Right lung (tissue), 5 donors: ENCODE measurements around the gene CTNNA2. TPM values are rescaled to one million over a fixed set of nuclear protein-coding genes. Genes with fewer than 3 reads are reported as not detected.

Experiments
- DNase-seq, 2 donors: peaks; one replicate each; pipeline ENCODE4 v3.0.0-alpha.2; 2013
- polyA plus RNA-seq, 5 donors: library from polyadenylated mRNA; unstranded; fragments of 120-200 nt; gene quantifications; one replicate each; pipeline versions ENCODE4 v1.2.1 to v1.2.3, GENCODE V29; 2013; ENCODE audit warnings: inconsistent platforms in 1 of 5, low replicate concordance in 1 of 5; ENCODE audit not compliant: insufficient read length in 5 of 5, insufficient read depth in 1 of 5

The CTNNA2 gene
- polyA plus RNA-seq, 5 donors = 0.15 to 0.33 (median 0.23) TPM

GRCh38 chr2:79702905-79703304 is 190.1 kb downstream of the CTNNA2 start:
- DNase-seq = no peak

GRCh38 chr2:79711098-79711497 is 198.2 kb downstream of the CTNNA2 start:
- DNase-seq = no peak

DNA sequence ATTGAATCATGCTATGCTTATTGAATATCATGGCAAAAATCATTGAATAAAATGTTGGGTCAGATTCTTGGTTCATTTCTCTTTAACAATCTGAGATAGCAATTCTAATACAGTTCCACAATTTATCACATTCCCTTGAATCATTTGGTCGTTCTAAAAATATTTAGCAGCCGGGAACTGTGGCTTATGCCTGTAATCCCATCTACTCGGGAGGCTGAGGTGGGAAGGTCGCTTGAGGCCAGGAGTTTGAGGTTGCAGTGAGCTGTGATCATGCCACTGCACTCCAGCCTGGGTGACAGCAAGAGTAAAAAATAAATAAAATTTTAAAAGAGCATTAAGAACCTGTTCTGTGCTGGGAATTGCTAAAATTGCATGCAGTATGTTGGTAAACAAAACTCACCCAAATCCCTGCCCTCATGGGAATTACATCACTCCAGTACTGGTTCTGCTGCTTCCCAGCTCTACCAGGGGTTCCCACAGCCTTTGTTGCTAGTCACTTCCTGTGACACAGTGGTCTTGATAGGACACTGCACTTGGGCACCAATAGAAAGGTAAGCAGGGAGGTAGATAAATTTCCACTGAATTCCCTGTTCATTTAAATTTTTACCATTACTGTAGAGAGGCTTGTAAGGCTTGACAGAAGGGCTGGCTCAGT is 200.4 kb downstream of the CTNNA2 start:
- DNase-seq = no peak

GRCh38 chr2:79714283-79714682 is 201.4 kb downstream of the CTNNA2 start:
- DNase-seq = no peak

- no peak for DNase-seq
Measured at GRCh38 chr2:79715338-79715737, 202.5 kb downstream of the CTNNA2 start.

DNA sequence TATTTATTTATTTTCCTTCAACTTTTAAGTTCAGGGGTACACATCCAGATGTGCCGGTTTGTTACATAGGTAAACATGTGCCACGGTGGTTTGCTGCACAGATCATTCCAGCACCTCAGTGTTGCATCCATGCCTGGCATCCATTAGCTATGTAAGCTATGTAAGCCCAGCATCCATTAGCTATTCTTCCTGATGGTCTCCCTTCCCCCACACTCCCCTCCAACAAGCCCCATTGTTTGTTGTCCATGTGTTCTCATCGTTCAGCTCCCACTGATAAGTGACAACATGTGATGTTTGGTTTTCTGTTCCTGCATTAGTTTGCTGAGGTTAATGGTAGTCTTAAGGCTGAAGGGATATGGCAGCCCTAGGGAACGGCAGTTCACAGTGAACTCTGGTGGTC is 203.4 kb downstream of the CTNNA2 start:
- no peak for DNase-seq

- DNase-seq = no peak
Measured at GRCh38 chr2:79717364-79718007, 204.6 kb downstream of the CTNNA2 start.

GRCh38 chr2:79721061-79721460 is 208.2 kb downstream of the CTNNA2 start:
- no peak for DNase-seq

GRCh38 chr2:79721966-79722365 is 209.1 kb downstream of the CTNNA2 start:
- no peak for DNase-seq

GRCh38 chr2:79723830-79724229 is 211.0 kb downstream of the CTNNA2 start:
- DNase-seq = no peak

DNA sequence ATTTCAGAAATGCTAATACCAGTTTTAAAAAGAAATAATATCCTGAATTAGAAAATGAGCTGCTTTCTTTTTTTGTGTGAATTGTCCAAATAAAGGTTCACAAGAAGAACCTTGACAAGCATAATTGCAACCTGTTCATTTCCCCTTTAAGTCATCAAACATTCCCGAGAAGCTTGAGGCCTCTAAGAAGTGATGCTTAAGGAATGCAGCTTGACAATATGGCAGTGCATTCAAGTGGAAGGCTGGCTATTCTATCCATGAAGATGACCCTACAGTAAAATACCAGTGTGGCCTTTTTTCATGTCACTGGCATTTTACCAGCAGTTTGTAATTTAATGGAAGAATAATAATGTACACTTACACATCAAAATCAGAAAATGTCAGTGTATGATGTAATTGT is 216.7 kb downstream of the CTNNA2 start:
- DNase-seq = no peak

DNA sequence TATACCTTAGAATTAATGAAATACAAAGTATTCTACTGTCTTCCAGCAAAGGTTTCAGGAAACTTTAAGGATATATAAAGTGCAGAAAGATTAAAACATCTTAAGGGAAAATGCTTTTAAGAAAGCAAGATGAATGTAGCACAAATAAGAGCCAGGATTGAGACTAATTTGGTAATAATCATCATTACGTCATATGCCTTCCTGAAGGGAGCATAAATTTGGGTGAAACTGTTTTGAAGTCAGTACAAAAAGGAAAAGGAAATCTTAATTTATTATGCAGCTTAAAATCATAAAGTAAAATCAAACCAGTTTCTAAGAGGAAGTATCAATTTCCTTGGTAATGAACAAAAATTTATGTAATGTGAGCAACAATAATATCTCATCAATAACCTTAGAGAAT is 221.7 kb downstream of the CTNNA2 start:
- no peak for DNase-seq

- no peak for DNase-seq
Measured at GRCh38 chr2:79740879-79741443, 228.1 kb downstream of the CTNNA2 start.

DNA sequence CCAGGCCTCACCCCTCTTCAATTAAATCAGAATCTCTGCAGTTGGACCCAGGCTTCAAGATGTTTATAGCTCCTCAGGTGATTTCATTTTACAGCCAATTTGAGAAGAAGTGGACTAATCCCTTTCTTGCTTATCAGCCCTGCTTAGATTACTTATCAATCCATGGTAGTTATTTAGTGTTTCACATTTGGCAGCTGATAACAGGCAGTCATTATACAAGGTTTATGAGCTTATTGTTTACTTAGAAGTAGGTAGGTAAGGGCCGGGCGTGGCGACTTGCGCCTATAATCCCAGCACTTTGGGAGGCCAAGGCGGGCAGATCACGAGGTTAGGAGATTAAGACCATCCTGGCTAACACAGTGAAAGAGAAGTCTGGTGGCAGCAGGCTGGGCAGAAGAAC is 237.5 kb downstream of the CTNNA2 start:
- no peak for DNase-seq

- DNase-seq = no peak
Measured at GRCh38 chr2:79757526-79757925, 244.7 kb downstream of the CTNNA2 start.

DNA sequence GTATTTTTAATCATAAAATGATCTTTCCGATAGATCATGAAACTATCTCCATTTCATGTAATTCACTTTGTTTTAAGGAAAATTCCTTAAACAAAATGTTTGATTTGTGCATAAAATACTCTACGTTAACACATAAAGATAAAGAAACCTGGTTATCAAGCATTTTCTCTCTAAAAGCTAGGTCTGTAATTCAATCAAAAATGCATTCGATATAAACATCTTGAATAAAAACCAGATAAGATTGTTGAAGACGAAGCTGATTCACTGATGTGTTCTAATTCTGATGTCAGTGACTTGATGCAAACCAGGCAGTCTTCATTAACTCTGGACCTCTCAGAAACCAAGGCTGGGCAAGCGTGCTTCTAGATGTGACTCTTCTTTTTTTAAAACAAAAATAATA is 245.2 kb downstream of the CTNNA2 start:
- DNase-seq = no peak

DNA sequence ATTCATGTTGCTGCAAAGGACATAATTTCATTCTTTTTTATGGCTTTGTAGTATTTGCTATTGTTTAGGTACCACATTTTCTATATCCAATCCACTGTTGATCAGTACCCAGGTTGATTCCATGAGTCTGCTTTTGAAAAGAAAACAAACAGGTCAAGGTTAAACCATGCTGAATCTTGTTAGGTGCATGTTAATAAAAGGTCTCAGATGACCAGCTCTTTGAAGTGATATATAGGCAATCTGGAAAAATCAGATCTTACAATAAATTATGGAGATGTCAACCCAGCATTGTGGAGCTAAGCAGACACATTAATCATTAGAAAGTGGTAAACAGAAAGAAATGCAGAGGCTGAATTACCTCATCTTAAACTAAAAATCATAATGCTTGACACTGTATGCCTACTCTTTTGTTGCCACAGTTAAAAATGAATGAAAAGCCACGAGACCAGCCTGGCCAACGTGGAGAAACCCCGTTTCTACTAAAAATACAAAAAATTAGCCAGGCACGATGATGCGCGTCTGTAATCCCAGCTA is 246.0 kb downstream of the CTNNA2 start:
- DNase-seq = no peak

DNA sequence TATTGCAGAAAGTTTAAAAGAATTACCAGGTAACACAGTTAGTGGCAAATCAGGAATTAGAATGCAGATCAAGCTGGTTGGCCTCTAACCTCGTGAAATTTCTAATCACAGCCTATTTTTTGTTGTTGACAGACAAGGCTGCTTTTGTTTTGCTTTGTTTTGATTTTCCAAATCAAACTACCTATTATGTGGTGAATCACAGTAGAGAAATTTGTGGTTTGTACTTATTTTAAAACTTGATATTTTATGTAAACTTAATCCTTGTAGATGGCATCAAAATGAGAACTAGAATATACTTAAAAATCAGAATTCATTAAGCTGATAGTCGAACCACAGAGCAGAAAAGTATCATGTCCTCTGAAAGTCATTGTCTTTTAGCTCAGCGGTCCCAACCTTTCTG is 258.1 kb downstream of the CTNNA2 start:
- no peak for DNase-seq

- DNase-seq = no peak
Measured at GRCh38 chr2:79771493-79771892, 258.6 kb downstream of the CTNNA2 start.

DNA sequence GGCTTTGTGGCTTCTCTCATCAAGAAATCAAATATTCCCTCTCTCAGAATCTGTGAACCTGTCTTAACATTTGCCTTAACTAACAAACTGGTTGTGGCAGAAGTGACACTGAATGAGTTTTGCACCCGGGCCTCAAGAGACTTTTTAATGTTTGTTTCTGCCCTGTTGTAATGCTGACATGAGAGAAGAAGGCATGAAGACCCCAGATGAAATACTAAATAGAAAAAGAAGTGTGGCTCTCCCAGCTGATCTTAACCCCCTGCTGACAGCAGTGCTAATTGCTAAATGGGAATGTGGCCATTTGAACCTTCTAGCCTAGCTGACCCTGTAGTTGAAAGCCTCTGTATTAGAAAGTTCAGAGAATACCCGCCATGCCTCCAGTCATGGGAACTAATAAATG is 261.2 kb downstream of the CTNNA2 start:
- DNase-seq = no peak

DNA sequence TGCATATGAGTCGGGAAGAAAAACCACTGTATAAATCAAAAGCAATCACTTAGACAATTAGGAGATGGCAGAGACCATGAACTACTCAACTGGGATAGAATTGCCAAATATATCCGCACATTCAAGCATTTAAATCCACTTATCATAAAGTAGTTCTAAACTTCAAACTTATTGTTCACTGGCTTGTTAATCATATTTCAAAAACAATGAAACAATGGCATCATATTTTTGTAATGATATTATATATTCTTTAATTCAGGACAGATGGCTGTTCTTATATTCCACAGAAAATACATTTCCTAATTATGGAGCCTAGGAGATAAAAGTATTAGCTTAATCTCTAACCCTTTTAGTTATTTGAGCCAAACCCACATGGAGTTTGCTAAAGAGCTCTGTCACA is 263.6 kb downstream of the CTNNA2 start:
- no peak for DNase-seq

- no peak for DNase-seq
Measured at GRCh38 chr2:79780781-79781180, 267.9 kb downstream of the CTNNA2 start.
